ENCODE data around the gene SHISA4.
"Not testable (repeated sequence)": the region's sequence is repeated elsewhere in the genome, so short reads cannot be mapped to it uniquely, and the experiment has no call there.

SHISA4 gene

DNA sequence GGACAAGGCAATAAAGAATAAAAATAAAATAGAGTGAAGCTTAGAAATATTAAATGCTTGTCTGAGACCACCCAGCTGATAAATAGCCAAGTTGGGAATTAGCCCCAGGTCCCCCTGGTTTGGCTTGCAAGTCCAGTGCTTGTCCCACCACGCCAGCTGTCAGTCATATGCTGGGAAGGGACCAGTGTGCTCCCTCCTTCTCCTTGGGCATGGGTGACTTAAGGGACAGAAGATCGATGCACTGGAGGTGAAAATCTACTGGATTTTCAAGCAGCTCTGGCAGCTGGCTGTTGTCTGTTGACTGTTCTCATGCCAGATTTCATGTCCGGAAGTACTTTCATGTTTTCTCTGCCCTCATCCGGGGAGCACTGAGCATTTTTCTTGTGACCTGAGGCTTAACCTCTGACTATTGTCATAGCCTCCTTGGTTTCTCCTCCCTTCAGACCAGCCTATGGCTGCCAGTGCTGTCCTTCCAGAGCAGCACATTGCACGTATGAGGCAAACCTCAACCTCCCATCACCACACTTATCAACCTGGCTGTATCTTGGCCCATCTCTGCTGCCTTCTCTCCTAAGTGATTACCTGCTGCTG, 45.2 kb downstream of the SHISA4 start:
- DNase-seq = no peak

DNA sequence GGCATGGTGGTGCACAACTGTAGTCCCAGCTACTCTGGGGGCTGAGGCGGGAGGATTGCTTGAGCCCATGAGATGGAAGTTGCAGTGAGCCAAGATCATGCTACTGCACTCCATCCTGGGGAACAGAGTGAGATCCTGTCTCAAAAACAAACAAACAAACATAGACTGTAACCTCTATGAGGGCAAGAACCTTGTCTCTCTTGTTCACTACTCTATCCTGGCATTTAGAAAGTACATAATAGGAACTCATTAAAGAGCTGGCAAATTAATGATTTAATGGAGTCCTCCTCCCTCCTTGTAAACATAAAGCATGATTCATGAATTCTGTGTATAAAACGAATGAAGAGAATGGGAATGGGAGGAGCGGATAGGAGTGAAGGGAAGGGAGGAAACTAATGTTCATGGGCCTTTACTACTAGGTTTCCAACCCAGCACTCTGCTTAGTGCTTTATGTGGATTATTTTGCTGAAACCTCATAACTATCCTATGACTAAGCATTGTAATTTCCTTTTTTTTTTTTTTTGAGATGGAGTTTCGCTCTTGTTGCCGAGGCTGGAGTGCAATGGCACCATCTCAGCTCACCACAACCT, 49.0 kb downstream of the SHISA4 start:
- no peak for DNase-seq

DNA sequence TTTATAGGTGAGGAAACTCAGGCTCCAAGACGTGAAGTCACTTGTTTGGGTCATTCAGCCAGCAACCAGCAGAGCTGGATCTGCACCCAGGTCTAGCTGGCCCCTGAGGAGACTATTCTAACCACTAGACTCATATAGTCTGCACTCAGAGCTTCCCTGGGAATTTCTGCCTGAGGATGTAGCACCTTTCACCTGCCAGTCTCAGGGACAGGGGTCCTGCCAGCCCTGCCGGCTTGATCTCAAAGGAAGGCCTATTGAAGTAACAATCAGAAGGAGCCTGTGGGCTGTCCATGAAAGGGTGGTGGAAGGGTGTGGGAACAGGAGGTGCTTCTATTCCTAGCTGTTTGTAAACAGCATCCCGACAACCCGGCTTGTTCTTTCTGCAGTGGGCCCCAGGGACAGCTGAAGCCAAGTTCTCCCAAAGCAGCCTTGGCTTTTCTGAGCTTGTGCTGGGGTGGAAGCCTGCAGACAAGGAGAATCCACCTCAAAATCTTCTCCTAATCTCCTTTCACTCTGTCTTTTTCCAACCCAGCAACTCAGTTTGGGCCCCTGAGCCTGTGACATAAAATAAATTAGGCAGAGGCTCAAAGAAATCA, 49.8 kb downstream of the SHISA4 start:
- no peak for DNase-seq

DNA sequence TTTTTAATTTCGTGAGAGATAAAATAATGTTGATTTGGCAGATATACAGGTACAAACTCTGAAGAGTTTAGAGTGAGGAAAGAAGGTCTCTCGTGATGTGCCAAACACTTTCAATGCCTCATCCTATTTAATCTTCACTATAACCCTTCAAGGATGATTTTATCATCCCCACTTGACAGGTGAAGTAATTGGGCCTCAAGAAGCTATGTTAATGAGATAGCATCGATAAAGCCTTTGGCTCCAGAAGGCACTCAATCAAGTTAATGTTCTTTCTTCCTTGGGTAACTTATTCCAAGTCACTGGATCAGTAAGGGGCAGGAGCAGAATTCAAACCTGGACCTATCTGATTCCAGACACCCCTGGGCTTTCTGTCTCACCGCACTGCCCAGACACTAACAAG, 50.5 kb downstream of the SHISA4 start:
- no peak for DNase-seq

- DNase-seq = no peak
Observed at GRCh38 chr1:201939574-201939973, 50.9 kb downstream of the SHISA4 start.

DNA sequence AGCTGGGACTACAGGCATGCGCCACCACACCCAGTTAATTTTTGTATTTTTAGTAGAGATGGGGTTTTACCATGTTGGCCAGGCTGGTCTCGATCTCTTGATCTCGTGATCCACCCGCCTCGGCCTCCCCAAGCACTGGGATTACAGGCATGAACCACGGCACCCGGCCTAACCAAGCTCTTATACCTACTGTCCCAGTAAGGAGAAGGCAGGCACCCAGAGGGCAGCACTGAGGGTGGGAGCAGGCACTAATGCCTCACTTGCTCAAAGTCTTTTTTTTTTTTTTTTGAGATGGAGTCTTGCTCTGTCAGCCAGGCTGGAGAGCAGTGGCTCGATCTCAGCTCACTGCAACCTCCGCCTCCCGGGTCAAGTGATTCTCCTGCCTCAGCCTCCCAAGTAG, 51.6 kb downstream of the SHISA4 start:
- DNase-seq = not testable (repeated sequence)

GRCh38 chr1:201941420-201942128, 52.9 kb downstream of the SHISA4 start:
- no peak for DNase-seq

GRCh38 chr1:201942129-201942495, 53.4 kb downstream of the SHISA4 start:
- no peak for DNase-seq
